Left ventricle myocardium inferior (tissue), 1 donor: Measurements from ENCODE around the gene RFESD. TPM values are rescaled to one million over a fixed set of nuclear protein-coding genes. Genes with fewer than 3 reads are reported as not detected.
A peak's percentile ranks its signal among the peaks of the same experiment; 100 is the strongest.

Experiments
- DNase-seq: peaks from one replicate; pipeline ENCODE4 v3.0.0-alpha.2; 2020
- H3K27ac ChIP-seq: fragments of 200-600 bp; replicated peaks from 2 replicates; pipeline ENCODE4 v1.8.0; 2021
- H3K27me3 ChIP-seq: fragments of 200-600 bp; 2 replicates; pipeline ENCODE4 v1.8.0; 2021; ENCODE audit warnings: low read depth
- H3K36me3 ChIP-seq: fragments of 200-600 bp; 2 replicates; pipeline ENCODE4 v1.8.0; 2021
- H3K4me1 ChIP-seq: fragments of 200-600 bp; 2 replicates; pipeline ENCODE4 v1.8.0; 2021
- H3K4me3 ChIP-seq: fragments of 200-600 bp; 2 replicates; pipeline ENCODE4 v1.8.0; 2021; ENCODE audit warnings: mild to moderate bottlenecking, moderate library complexity
- H3K9me3 ChIP-seq: fragments of 200-600 bp; replicated peaks from 2 replicates; pipeline ENCODE4 v1.8.0; 2021
- CTCF ChIP-seq: fragments of 200-600 bp; IDR thresholded peaks from 2 replicates; pipeline ENCODE4 v1.8.0; 2021; ENCODE audit warnings: antibody characterized with exemption, mild to moderate bottlenecking, borderline replicate concordance
- intact Hi-C: fragments of 100-400 bp; cut with micrococcal nuclease; formaldehyde crosslinking; loops from one replicate; pipeline ENCODE4 v1.11.0; 2022
- total RNA-seq: library from RNA; stranded (reverse); fragmentation: NEBNext Ultra II Directional; extraction: Animal tissue kit (Norgen Biotek cat#: 25700); gene quantifications from one replicate; pipeline ENCODE4 v1.2.1, GENCODE V29; 2021
- donor health status: DM: no; HTN: yes; CAD: no; lungs with severe emphysema.

Gene RFESD
- total RNA-seq, 1 donor from 2014 or later, result 2.8 TPM

GRCh38 chr5:95667061-95667618, 20.6 kb downstream of the RFESD start:
- no peaks in the 10 kb centered on the region for H3K9me3 ChIP-seq
- H3K27ac ChIP-seq, result no peak overlapping the region
- H3K4me3 ChIP-seq, result no peak overlapping the region
- no peak for DNase-seq
- H3K36me3 ChIP-seq, result no peaks in the 10 kb centered on the region
- TF ChIP-seq CTCF, result no peak
- peaks cover 31% of the 10 kb centered on the region for H3K4me1 ChIP-seq
- intact Hi-C loops, result loop anchor here (10.0 kb wide), 2 partner anchors 68 to 108 kb away; partner anchors contain the start of gene RHOBTB3
- H3K27me3 ChIP-seq, result no peaks in the 10 kb centered on the region

- no peaks in the 10 kb centered on the region for H3K9me3 ChIP-seq
- H3K4me3 ChIP-seq, result no peak overlapping the region
- peaks cover 36% of the 10 kb centered on the region for H3K4me1 ChIP-seq
- H3K27ac ChIP-seq, result no peak overlapping the region
- no peak for TF ChIP-seq CTCF
- intact Hi-C loops, result loop anchor here (10.0 kb wide), 2 partner anchors 67 to 107 kb away; partner anchors contain the start of gene RHOBTB3
- no peak for DNase-seq
- H3K27me3 ChIP-seq, result no peaks in the 10 kb centered on the region
- H3K36me3 ChIP-seq, result no peaks in the 10 kb centered on the region
These were observed 21.1 kb downstream of the RFESD start for GRCh38 chr5:95667678-95668077.

GRCh38 chr5:95668216-95668615, 21.6 kb downstream of the RFESD start:
- intact Hi-C loops, result loop anchor here (10.0 kb wide), 2 partner anchors 67 to 107 kb away; partner anchors contain the start of gene RHOBTB3
- Histone ChIP-seq H3K4me3 (no peak overlapping the region), H3K4me1 (peaks cover 38% of the 10 kb centered on the region), H3K36me3 (no peaks in the 10 kb centered on the region), H3K27me3 (no peaks in the 10 kb centered on the region), H3K9me3 (no peaks in the 10 kb centered on the region), H3K27ac (no peak overlapping the region)
- TF ChIP-seq CTCF, result no peak
- DNase-seq, result no peak

- Histone ChIP-seq H3K9me3 (no peaks in the 10 kb centered on the region), H3K4me3 (no peak overlapping the region), H3K36me3 (no peaks in the 10 kb centered on the region), H3K27me3 (no peaks in the 10 kb centered on the region), H3K4me1 (peaks cover 40% of the 10 kb centered on the region), H3K27ac (peak overlapping the region; percentile 72)
- TF ChIP-seq CTCF, result no peak
- intact Hi-C loops, result loop anchor here (10.0 kb wide), 2 partner anchors 66 to 106 kb away; partner anchors contain the start of gene RHOBTB3
- no peak for DNase-seq
These were observed 22.2 kb downstream of the RFESD start for GRCh38 chr5:95668728-95669127.

GRCh38 chr5:95669540-95669939, 23.0 kb downstream of the RFESD start:
- Histone ChIP-seq H3K4me3 (no peak overlapping the region), H3K27me3 (no peaks in the 10 kb centered on the region), H3K27ac (peak overlapping the region; percentile 72), H3K9me3 (no peaks in the 10 kb centered on the region), H3K4me1 (peaks cover 32% of the 10 kb centered on the region), H3K36me3 (no peaks in the 10 kb centered on the region)
- intact Hi-C loops, result loop anchor here (10.0 kb wide), 2 partner anchors 65 to 105 kb away; partner anchors contain the start of gene RHOBTB3
- peak; percentile 69 for DNase-seq
- no peak for TF ChIP-seq CTCF
